Colon (tissue), 2 donors: Measurements from ENCODE around the gene RHOA.

Source experiments
- FAIRE-seq: peaks from 2 replicates; lab custom pipeline; 2012; peaks lifted over from hg19 to GRCh38; lab: Jason Lieb, UNC
- donor health status: control.
- donor health status: control.

RHOA gene

DNA sequence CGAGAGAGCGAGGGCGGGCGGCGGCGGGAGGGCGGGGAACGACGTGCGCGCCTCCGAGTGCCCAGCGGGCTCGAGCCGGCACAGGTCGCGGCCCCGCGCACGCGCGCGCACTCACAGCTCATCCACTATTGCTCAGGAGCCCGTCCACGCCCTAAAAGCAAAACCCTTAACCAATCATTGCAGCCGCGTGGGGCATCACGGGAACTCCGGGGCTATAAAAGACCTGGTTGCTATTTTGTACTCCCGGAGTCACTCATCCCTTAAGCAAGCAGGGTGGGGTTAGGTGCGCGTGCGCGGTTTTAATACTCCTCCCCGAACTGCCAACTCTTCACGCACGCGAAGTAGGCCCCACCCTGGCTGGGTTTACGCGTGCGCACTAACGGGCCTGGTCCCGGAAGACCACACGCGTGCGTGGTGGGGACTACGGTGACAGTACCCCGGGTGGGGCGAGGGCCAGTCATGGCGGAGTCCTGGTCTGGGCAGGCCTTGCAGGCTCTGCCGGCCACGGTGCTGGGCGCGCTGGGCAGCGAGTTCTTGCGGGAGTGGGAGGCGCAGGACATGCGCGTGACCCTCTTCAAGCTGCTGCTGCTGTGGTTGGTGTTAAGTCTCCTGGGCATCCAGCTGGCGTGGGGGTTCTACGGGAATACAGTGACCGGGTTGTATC lies at the start of gene RHOA, which contains the start of gene TCTA:
RHOA (minus strand) TSS at position 9 of the 664 bp plus-strand sequence. CDS start 36,387 bp downstream, outside the sequence.
TCTA (plus strand) TSS at position 456 of the 664 bp plus-strand sequence; CDS start at position 460, 4 bp downstream.
- peak; percentile 71 for FAIRE-seq

DNA sequence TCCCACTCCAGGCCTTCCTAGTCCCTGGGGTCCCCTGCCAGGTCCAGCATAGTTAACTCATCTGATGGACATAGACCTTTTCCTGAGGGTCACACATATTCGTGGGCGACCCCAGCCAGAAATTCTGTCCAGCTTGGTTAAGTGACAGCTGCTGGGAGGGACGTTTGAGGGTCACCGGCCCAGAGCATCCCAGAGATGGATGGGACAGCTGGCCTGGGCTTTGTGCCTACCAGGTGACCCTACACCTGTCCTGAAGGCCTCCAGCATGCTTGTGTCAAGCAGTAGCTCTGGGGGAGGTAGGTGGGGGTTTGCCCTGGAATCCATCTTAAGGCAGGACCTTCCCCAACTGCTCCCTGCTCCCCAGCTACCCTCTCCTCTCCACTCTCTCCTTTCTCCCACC lies 49.2 kb upstream of the RHOA start:
- no peak for FAIRE-seq

DNA sequence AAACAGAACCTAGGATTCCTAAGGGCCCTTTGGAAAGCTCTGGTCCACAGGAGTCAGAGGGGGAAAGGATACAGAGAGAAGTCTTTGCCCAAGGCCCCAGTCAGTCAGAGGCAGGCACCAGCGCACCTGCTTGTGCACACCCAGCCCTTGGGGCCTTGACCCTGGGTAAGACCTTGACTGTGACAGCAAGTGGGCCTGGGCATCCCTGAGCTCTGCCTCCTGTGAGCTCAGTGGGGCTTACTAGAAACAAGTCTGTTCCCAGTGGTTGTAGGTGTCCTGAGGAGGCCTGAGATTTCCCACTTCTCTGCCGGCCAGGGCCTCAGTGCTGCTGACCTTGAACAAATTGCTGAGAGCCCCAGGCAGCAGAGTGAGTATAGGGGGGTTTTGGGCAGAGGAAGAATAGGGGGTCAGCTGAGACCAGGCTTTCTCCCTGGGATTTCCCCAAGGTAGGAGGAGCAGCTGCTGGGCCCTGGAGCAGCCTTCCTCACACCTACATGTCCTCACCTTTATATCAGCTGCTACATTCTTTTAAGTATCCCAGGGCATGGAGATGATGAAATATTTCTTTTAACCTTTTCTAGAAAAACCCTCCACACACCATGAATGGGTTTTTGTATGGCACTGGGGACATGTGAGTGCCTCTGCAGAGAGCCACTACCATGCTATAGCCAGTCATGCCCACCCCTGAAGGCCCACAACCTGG lies 48.6 kb upstream of the RHOA start:
- FAIRE-seq: no peak

DNA sequence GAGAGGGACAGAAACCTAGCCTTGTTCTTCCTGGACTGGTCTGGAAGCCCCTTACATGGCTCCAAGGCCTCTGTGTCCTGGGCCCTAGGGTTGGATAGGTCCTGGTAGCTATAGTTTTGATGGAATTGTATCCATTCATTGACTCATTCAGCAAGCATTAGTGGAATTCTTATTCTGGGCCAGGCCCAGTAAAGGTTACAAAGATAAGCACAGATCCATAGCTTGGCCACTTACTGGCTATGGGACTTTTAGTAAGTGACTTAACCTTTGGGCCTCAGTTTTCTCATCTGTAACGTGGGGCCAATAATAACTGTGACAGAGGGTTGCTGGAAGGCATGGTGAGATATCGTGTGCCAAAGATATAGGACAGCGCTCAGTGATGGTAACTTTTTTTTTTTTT lies 44.7 kb upstream of the RHOA start:
- no peak for FAIRE-seq

DNA sequence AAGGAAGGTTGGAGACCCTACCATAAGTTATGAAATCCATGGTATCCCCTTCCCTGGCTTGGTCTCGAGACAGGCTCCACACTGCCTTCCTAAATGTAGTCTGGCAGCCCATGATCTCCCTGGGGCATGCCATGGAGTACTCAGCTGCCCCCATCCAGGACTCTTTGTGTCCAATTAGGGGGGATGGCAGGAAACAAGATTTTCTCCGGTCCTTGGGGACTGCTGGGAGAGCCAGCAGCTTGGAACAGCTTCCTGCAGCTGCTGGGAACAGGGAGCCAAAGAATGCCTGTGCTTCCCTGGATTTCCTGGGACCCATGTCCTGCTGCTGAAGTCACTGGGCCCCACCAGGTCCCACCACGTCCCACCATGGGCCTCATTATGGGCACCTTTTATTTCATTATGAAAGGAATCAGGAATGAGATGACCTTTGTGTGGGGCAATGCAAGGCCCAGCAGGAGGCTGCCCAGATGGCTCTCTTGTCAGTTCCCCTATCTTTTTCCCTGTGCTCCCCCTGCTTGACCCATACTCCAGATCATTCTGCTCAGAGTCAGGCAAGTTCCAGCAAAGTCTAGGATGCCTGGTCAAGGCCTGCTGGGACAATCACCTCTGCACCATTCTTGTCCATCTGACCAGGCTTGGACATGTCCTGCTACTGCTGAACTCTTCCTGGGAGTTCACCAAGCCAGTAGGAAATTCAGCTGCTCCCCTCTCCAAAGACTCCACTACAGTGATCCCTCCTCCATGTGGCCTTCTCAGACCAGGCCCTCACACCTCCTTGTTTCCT lies 43.3 kb upstream of the RHOA start:
- no peak for FAIRE-seq

DNA sequence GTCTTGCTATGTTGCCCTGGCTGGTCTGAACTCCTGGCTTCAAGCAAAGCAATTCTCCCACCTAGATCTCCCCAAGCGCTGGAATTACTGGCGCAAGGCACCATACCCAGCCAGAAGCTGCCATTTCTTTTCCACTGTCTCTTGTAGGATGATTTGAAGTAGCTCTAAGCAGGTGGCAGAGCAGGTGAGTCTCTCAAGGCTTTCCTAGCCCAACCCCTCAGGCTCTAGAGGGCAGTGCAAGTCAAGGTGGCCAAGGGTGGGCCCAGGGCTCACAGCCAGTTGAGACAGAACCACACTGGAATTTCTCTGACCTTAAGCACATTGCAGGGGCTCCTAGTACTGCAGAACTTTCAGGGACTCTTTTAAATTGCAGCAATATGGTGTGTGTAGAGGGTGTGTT lies 42.7 kb upstream of the RHOA start:
- FAIRE-seq: no peak

DNA sequence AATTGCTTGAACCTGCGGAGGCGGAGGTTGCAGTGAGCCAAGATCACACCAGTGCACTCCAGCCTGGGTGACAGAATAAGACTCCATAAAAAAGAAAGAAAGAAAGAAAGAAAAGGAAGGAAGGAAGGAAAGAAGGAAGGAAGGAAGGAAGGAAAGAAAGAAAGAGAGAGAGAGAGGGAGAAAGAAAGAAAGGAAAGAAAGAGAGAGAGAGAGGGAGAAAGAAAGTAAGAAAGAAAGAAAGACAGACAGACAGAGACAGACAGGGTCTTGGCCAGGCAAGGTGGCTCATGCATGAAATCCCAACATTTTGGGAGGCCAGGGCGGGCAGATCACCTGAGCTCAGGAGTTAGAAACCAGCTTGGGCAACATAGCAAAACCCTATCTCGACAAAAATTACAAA lies 41.8 kb upstream of the RHOA start:
- FAIRE-seq: no peak

DNA sequence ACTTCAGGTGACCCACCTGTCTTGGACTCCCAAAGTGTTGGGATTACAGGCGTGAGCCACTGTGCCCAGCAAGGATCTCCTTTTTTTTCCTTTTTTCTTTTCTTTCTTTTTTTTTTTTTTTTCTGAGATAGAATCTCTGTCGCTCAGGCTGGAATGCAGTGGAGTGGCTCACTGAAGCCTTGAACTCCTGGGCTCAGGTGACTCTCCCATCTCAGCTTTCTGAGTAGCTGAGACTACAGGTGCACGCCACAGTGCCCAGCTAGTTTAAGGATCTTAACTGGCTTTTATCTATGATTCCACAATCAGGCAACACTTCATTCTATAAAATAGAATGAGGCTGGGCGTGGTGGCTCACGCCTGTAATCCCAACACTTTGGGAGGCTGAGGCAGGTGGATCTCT lies 33.6 kb upstream of the RHOA start:
- no peak for FAIRE-seq

DNA sequence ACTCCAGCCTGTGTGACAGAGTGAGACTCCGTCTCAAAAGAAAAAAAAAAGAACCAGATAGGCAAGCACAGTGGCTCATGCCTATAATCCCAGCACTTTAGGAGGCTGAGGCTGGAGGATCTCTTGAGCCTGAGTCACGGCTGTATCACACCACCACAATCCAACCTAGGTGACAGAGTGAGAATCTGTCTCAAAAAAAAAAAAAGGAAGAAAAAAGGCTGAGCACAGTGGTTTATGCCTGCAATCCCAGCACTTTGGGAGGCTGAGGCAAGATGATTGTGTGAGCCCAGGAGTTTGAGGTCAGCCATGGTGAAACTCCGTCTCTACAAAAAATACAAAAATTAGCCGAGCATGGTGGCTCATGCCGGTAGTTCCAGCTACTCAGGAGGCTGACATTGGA lies 23.0 kb upstream of the RHOA start:
- no peak for FAIRE-seq

DNA sequence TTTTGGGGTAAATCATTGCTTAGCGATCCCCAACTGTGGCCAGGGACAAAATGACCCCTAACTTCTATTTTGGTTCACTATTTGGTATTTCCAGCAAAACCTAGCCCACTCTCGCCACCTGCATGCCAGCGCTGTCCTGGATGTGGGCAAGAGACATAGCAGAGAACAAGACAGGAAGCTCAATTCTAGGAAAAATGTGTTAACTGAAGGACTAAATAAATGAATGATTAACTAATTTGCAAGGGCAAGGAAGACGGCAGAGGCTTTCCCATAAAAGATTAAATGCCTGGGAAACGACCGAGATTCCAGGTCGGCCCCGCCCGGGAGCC lies 16.9 kb upstream of the RHOA start:
- no peak for FAIRE-seq

DNA sequence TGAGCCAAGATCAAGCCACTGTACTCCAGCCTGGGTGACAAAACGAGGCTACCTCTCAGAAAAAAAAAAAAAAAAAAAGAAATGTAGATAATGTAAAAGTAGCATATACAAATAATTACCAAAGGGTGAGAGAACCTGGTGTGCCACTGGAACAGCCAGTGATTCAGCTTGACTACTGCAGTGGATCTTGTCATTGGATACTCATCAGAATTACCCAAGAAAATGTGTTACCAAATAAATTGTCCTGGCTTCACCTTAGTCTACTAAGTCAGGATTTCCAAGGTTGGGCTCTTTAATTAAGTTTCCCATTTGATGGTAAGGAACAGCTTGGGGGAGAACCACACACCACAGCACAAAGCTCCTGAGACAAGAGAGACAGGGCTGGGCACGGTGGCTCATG lies 15.8 kb upstream of the RHOA start:
- FAIRE-seq: no peak

DNA sequence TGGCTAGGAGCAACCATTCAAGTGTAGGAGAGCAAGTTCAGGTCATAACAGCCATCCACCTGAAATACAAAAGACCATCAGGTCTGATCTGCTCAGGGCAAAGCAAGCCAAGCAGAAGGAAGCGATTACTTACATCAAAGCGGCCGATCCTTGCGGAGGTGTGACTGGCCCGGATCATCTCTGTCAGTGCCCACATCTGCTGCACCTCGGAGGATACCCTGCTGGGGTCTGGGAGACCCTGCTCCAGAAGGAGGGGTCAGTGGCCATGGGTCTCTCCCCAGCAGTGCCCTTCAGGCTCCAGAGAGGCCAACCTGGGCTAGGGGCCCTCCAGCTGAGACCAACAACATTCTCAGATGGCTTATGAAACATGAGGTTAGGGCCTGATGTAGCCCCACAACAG lies 13.0 kb upstream of the RHOA start:
- no peak for FAIRE-seq

DNA sequence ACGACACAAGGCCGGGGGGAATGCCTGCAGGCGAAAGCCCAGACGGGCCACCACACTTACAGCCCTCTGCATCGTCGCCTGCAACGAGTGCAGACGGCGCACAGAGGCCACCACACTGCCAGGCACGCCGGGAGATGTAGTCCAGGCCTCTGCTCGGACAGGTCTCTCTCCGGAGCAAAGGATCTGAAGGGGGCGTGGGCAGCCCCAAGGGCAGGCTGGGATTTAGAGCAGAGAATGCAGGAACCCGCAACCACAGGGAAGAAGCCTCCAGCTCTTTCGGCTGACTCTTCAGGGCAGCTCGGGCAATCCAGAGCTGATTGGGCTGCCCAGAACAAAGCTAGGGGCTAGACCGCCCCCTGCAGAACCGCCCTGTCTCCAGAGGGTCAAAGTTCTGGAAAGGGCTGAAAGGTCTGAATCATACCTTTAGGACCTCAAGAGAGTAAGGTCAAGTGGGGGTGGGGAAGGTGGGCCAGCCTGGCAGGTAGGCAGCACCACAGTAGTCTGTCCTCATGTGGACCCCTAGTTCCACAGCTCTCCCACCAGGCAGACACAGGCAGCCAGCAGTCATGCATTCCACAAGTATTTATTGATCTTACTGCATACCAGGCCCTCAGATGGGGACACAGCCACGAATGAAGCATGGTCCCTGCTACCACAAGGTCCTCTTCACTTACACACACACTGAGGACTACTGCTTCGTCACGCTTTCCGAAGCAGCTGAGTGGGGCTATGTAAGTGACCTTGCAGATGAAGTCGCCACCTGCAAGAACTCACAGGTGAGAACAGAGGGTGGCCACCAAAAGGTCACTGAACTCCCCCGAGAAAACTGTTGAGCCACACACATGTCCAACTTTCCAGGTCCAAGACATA lies 10.8 kb upstream of the RHOA start, which contains the start of gene AMT:
AMT (minus strand) TSS at position 95 of the 870 bp plus-strand sequence; CDS start at position 72, 23 bp downstream.
- no peak for FAIRE-seq

DNA sequence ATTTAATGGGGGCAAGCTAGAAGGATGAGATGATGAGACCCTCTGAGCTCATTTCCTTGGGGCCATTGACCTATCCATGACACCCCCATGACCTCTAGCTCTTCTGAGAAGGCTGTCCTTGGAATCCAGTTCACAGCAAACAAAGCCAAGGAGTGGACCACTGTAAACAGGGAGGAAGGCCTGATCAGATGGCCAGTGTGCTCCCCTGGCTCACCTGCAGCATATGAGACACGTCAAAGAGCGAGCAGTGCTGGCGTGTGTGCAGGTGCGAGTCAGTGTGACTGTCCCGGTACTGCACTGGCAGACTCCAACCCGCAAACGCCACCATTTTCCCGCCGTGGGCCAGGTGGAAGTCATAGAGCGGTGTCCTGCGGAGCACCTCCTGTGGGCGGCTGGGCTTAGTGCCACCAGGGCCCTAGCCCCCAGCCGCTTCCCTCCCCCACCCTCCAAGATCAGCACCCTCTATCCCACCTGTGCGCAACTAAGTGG lies 10.2 kb upstream of the RHOA start:
- FAIRE-seq: no peak

DNA sequence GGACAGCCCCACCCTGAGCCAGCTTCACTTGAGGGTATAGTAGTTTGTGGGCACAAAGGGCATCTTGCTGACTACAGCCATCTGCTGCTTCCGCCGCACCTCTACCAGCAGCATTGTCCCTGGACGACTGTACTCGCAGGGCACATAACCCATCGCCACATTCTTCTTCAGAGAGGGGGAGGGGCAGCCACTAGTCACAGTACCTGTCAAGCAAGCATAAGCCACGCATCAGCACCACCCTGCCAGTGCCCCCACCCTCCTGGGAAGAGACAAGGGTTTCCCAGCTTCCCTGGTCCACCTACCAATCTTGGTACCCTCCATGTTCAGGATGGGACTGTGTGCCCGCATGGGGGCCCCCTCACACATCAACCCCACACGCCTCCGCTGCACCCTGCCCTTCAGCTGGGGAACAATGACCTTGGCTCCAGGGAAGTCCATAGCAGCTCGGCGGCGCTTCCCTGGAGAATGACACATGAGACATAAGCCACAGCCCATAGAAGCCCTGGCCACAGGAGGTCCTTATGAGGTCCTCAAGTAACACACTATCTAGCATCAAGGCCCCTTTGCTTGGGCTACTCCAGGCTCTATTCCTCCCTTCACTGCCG lies 5.8 kb upstream of the RHOA start:
- FAIRE-seq: no peak

DNA sequence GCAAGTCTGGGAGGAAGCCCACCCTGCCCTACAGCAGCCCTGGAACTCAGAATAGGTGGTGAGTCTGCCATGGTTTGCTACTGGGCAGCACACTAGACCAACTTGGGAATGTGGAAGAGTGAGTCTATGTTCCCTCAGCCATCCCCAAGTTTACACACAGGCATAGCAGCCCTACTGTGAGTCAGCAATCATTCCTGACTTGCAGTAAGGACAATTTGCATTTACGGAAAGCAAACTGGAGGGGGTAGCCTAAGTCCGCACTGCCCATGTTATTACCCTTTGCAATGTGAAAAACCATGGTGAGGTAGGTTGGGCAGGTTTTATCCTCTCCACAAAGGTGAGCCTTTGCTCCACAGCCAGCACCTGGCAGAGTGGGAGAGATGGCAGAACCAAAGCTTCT lies 5.1 kb upstream of the RHOA start:
- no peak for FAIRE-seq

DNA sequence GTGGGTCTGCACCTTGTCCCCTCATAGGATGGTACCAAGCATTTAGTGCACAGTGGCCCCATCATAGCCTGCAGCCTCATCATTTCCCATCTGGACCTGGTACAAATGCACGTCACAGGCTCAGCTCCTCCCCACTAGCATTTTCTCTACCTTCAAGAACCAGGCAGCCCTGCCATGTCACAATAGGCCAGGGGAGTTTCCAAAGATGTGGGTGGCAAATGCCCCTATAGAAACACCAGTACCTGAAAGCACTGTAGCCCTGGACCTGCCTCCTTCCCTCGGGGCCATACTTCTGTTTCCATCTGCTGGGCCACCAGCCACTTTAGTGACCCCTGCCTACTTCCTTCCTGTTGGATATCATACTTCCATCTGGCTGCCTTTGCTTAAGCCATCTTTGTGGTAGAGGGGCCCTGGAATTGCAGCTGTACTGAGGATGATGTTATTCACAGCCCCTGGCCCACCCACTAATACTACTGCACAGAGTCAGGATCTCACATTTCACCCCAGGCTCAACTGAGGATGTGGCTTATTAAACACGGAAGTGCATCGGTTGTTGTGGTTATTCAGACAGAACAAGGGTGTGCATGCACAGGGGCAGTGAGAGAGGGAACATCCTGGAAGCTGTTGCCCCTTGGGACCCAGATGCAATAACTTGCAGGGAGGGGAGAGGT lies 4.3 kb upstream of the RHOA start:
- FAIRE-seq: no peak

DNA sequence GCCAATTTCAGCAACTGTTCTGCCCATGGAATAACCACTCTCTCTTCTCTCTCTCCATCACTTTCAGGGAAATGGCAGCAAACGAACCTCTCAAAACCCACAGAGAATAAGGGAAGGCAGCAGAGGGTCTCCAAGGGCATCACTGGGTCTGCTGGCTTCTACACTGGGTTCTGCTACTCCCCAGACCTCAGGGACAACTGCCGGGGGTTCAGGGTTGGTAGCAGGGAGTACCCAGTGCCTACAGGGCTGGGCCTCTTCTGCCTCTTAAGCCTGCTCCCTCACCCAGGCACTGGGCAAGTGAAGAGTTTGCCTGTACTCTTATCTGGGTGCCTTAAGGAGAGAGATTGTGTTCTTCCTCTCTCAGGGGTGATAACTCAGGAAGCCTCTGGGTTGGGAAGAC lies 3.0 kb upstream of the RHOA start:
- FAIRE-seq: no peak

DNA sequence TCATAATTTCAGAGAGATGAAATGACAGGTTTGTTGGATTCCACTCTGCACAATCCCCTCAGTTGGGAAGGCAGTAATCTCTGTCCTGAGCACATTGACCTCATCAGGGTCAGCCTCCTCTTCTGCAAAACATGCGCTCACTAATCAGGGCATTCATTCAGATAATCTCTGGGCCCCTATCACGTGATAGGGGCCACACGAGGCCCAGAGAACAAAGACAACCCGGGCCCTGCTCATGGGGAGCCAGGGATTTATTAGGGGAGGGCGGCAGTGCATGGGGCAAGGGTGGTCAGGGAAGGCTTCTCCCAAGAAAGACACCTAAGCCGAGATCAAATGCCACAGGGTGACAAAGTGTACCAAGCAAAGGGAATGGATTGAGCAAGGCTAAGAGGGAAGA lies 1.6 kb upstream of the RHOA start:
- FAIRE-seq: no peak

DNA sequence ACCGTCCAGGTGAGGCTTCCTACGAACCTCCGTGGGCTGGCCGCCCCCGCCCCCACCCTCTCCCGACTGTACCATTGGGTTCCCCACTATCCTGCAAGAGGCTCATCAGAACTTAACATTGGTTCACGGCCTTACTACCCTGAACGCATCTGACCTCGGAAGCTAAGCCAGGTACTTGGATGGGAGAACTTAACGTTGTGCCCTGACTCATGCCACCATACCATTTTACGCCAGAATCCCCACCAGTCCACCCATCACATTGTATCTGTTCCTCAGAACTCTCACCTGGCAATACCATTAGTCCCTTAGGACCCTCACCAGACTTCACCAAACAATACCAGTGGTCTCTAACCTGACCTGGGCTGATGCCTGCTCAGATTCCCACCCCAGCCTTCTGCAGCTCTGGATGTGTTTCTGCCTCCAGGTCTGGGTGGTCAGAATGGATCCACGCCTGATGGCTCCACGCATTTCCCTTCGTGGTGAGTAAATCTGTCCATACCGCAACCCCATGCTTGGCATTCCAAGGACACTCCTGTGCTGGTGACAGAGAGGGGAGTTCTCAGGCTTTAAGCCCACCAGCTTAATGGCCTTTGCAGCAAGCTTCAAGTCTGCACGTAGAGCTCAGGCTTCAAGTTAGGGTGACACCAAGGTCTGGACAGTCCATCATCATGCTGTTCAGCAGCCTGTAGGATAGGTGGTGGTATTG lies 1.0 kb upstream of the RHOA start:
- no peak for FAIRE-seq
